NCI-H524 treated with DMSO at 0.1 percent for 48 hours (cell line): ENCODE results near the gene SH2D3C.
A peak's percentile ranks its signal among the peaks of the same experiment; 100 is the strongest.

ENCODE experiments used
- DNase-seq: peaks from one replicate; lab custom pipeline; 2025; lab: John Stamatoyannopoulos, UW

Gene SH2D3C

GRCh38 chr9:127778280-127779135 is at the start of gene SH2D3C:
Gene SH2D3C, minus strand, starts transcription at chr9:127778666. Its CDS starts 39 bp downstream, at chr9:127778627.
- DNase-seq: no peak

GRCh38 chr9:127826253-127826913 is 47.9 kb upstream of the SH2D3C start:
- no peak for DNase-seq

- no peak for DNase-seq
Measured at GRCh38 chr9:127825319-127826051, 47.0 kb upstream of the SH2D3C start.

GRCh38 chr9:127822108-127822507 is 43.6 kb upstream of the SH2D3C start:
- no peak for DNase-seq

GRCh38 chr9:127818574-127818973 is 40.1 kb upstream of the SH2D3C start:
- no peak for DNase-seq

GRCh38 chr9:127817881-127818434 is 39.5 kb upstream of the SH2D3C start:
- DNase-seq: peak; percentile 59

- DNase-seq: no peak
Measured at GRCh38 chr9:127816728-127817127, 38.3 kb upstream of the SH2D3C start.

GRCh38 chr9:127816362-127816725 is 37.9 kb upstream of the SH2D3C start:
- DNase-seq: no peak

- no peak for DNase-seq
Measured at GRCh38 chr9:127815512-127816361, 37.3 kb upstream of the SH2D3C start.

- DNase-seq: no peak
Measured at GRCh38 chr9:127814619-127815511, 36.4 kb upstream of the SH2D3C start.

GRCh38 chr9:127813686-127814226 is 35.3 kb upstream of the SH2D3C start:
- no peak for DNase-seq

- DNase-seq: no peak
Measured at GRCh38 chr9:127812936-127813675, 34.6 kb upstream of the SH2D3C start.

- DNase-seq: no peak
Measured at GRCh38 chr9:127812011-127812410, 33.5 kb upstream of the SH2D3C start.

- no peak for DNase-seq
Measured at GRCh38 chr9:127810378-127811187, 32.1 kb upstream of the SH2D3C start.

- DNase-seq: no peak
Measured at GRCh38 chr9:127809540-127810377, 31.3 kb upstream of the SH2D3C start.

GRCh38 chr9:127809002-127809539 is 30.6 kb upstream of the SH2D3C start:
- DNase-seq: no peak

GRCh38 chr9:127808347-127809001 is 30.0 kb upstream of the SH2D3C start:
- DNase-seq: no peak
